Hepatocyte (in vitro differentiated cells): ENCODE data around the gene DYRK1B. TPM values are rescaled to one million over a fixed set of nuclear protein-coding genes. Genes with fewer than 3 reads are reported as not detected.
A peak's percentile ranks its signal among the peaks of the same experiment; 100 is the strongest.

Source experiments
- DNase-seq: peaks from one replicate; pipeline ENCODE4 v3.0.0-alpha.2; 2016; ENCODE audit warnings: low spot score
- H2AFZ ChIP-seq: fragments of 200-600 bp; sonication (generic); 2 replicates; pipeline ENCODE4 v1.6.0; 2016; ENCODE audit warnings: antibody characterized with exemption, mild to moderate bottlenecking
- H3K27ac ChIP-seq: fragments of 200-600 bp; sonication (generic); 2 replicates; pipeline ENCODE4 v1.5.1; 2016; ENCODE audit warnings: mild to moderate bottlenecking
- H3K27me3 ChIP-seq: fragments of 200-600 bp; sonication (generic); 2 replicates; pipeline ENCODE4 v1.6.1; 2016
- H3K36me3 ChIP-seq: fragments of 200-600 bp; sonication (generic); replicated peaks from 2 replicates; pipeline ENCODE4 v1.5.1; 2016; ENCODE audit warnings: low read depth; ENCODE audit not compliant: insufficient read depth
- H3K4me1 ChIP-seq: fragments of 200-600 bp; sonication (generic); 2 replicates; pipeline ENCODE4 v1.5.1; 2016; ENCODE audit warnings: mild to moderate bottlenecking, moderate library complexity; ENCODE audit not compliant: insufficient read depth
- H3K4me2 ChIP-seq: fragments of 200-600 bp; sonication (generic); 2 replicates; pipeline ENCODE4 v1.6.0; 2016
- H3K4me3 ChIP-seq: fragments of 200-600 bp; sonication (generic); 2 replicates; pipeline ENCODE4 v1.5.1; 2016; ENCODE audit warnings: mild to moderate bottlenecking
- H3K79me2 ChIP-seq: fragments of 200-600 bp; sonication (generic); 2 replicates; pipeline ENCODE4 v1.6.0; 2017; ENCODE audit warnings: mild to moderate bottlenecking
- H3K9me2 ChIP-seq: fragments of 200-600 bp; sonication (generic); replicated peaks from 2 replicates; pipeline ENCODE4 v1.6.0; 2017; ENCODE audit warnings: mild to moderate bottlenecking; ENCODE audit not compliant: insufficient read depth
- H3K9me3 ChIP-seq: fragments of 200-600 bp; sonication (generic); 2 replicates; pipeline ENCODE4 v1.5.1; 2016; ENCODE audit warnings: low read depth, mild to moderate bottlenecking
- H4K20me1 ChIP-seq: fragments of 200-600 bp; sonication (generic); 2 replicates; pipeline ENCODE4 v1.6.0; 2016; ENCODE audit warnings: mild to moderate bottlenecking; ENCODE audit not compliant: insufficient read depth, poor library complexity, severe bottlenecking
- CTCF ChIP-seq: fragments of 200-600 bp; sonication (generic); IDR thresholded peaks from 2 replicates; pipeline ENCODE4 v1.5.1; 2016; ENCODE audit warnings: antibody characterized with exemption, mild to moderate bottlenecking; ENCODE audit not compliant: poor library complexity
- EZH2 ChIP-seq: fragments of 200-600 bp; sonication (generic); IDR thresholded peaks from 2 replicates; pipeline ENCODE4 v1.6.1; 2016; ENCODE audit warnings: antibody characterized with exemption, mild to moderate bottlenecking, borderline replicate concordance
- EZH2phosphoT487 ChIP-seq: fragments of 200-600 bp; sonication (generic); IDR thresholded peaks from one replicate; pipeline ENCODE4 v1.6.1; 2018; ENCODE audit warnings: antibody characterized with exemption, mild to moderate bottlenecking, low read depth, moderate library complexity; ENCODE audit not compliant: unreplicated experiment, severe bottlenecking
- WGBS: methylation state at CpG from one replicate; pipeline ENCODE4 v1.1.6; 2016; ENCODE audit warnings: low lambda C conversion rate; ENCODE audit errors: missing lambda C conversion rate; 5-methylcytosine and 5-hydroxymethylcytosine counted together
- polyA plus RNA-seq: library from polyadenylated mRNA; unstranded; fragments of >200 nt; fragmentation: Nextera tagmentation; extraction: Ambion mirVana; gene quantifications from 2 replicates; pipeline ENCODE4 v1.2.1, GENCODE V29; 2016
- total RNA-seq: library from RNA; depleted of rRNA; stranded (reverse); fragments of >200 nt; gene quantifications from 2 replicates; pipeline ENCODE4 v1.2.3, GENCODE V29; 2014

DYRK1B gene
- total and polyA plus RNA-seq, 2 experiments from 2014 or later, result 12.2 to 25.7 TPM

GRCh38 chr19:39846678-39847486 is 12.9 kb upstream of the DYRK1B start:
- peak overlapping the region; percentile 86 for H2AFZ ChIP-seq
- WGBS, result 45% methylated on average over 12 of the region's 12 CpGs
- H3K9me3 ChIP-seq, result no peaks in the 10 kb centered on the region
- H3K4me2 ChIP-seq, result peak overlapping the region; percentile 78
- H3K9me2 ChIP-seq, result no peaks in the 10 kb centered on the region
- no peak for TF ChIP-seq CTCF
- no peak for TF ChIP-seq EZH2phosphoT487
- TF ChIP-seq EZH2, result no peak
- no peaks in the 10 kb centered on the region for H3K36me3 ChIP-seq
- peaks cover 40% of the 10 kb centered on the region for H3K79me2 ChIP-seq
- H4K20me1 ChIP-seq, result peaks cover under 1% of the 10 kb centered on the region
- H3K27me3 ChIP-seq, result no peaks in the 10 kb centered on the region
- peak; percentile 35 for DNase-seq
- peak overlapping the region; percentile 93 for H3K27ac ChIP-seq
- peak overlapping the region; percentile 21 for H3K4me3 ChIP-seq
- peaks cover 22% of the 10 kb centered on the region for H3K4me1 ChIP-seq

DNA sequence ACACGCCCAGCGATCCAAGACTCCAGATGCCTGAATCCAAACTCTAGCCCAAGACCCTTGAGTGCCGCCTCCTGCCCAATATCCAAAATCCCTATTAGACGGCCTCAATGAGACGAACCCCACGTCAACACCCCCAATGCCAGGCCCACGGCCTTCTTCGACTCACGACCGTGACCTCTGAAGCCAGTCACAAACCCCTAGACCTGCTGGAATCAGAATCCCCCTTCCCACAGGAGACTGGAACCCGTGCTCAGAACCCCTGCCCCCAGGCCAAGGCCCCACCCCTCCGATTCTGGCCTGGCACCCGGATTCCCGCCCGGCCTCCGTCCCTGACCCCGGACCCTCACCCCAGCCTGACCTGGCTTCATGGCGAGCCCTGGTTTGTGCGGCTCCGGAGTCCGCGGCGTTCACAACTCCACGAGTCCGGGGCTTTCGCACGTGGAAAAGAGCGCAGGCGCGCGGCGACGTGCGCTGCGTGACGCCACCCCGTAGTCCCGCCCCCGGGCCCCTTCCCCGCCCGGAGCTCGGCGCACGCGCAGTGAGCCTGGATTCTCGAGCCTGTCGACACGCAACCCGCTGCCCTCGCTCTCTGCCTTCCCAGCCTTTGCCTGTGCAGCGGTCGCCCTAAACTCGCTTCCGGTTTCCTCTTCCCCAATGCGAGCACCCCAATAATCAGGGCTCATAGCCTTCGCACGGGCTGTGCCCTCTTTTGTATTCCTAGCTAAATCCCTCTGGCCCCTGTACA is 12.1 kb upstream of the DYRK1B start, which contains the start of gene FBL:
FBL (minus strand) TSS at position 447 of the 745 bp plus-strand sequence; CDS start at position 368, 79 bp downstream.
- 1% methylated on average over 35 of the region's 57 CpGs for WGBS
- Histone ChIP-seq H3K4me2 (peak within 1 kb of the TSS; percentile 78), H3K4me1 (peaks cover 22% of the 10 kb centered on the region), H4K20me1 (peaks cover 6% of the 10 kb centered on the region), H3K79me2 (peaks cover 48% of the 10 kb centered on the region), H3K4me3 (peak within 1 kb of the TSS; percentile 83), H2AFZ (peak within 1 kb of the TSS; percentile 86), H3K36me3 (no peaks in the 10 kb centered on the region), H3K9me2 (no peaks in the 10 kb centered on the region), H3K27ac (peak within 1 kb of the TSS; percentile 93), H3K27me3 (no peaks in the 10 kb centered on the region), H3K9me3 (no peaks in the 10 kb centered on the region)
- peak; percentile 99 for DNase-seq
- TF ChIP-seq EZH2phosphoT487 (no peak), EZH2 (no peak), CTCF (no peak)

DNA sequence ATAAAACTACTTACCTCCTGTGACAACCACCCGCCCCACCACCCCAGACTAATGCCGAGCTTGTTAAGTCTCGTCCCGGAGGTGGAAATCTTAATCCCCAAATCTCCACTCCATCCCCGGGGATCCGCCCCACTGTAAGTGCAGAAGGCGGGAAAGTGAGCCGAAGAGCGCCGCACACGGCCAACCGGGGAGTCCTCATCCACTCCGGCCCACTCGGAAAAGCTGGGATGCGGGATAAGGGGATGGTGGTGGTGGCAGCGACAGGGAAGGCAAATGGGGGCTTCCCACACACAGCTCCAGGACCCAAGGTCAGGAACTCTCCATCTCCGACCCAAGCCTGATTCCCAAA is 11.6 kb upstream of the DYRK1B start:
- no peak for TF ChIP-seq EZH2phosphoT487
- peak; percentile 12 for TF ChIP-seq CTCF
- Histone ChIP-seq H3K4me2 (peak overlapping the region; percentile 78), H3K27ac (peak overlapping the region; percentile 93), H3K27me3 (no peaks in the 10 kb centered on the region), H3K4me3 (peak overlapping the region; percentile 83), H3K4me1 (peaks cover 22% of the 10 kb centered on the region), H2AFZ (peak overlapping the region; percentile 85), H3K9me3 (no peaks in the 10 kb centered on the region), H3K36me3 (no peaks in the 10 kb centered on the region), H3K79me2 (peaks cover 53% of the 10 kb centered on the region), H4K20me1 (peaks cover 6% of the 10 kb centered on the region), H3K9me2 (no peaks in the 10 kb centered on the region)
- DNase-seq, result peak; percentile 48
- WGBS, result 2% methylated on average over 17 of the region's 17 CpGs
